Endometrium (tissue), 2 donors: ENCODE results near the gene L3MBTL1.

ENCODE experiments used
- FAIRE-seq: peaks from 2 replicates; lab custom pipeline; 2012; peaks lifted over from hg19 to GRCh38; lab: Jason Lieb, UNC
- donor health status: control.
- donor health status: control.

L3MBTL1 gene

DNA sequence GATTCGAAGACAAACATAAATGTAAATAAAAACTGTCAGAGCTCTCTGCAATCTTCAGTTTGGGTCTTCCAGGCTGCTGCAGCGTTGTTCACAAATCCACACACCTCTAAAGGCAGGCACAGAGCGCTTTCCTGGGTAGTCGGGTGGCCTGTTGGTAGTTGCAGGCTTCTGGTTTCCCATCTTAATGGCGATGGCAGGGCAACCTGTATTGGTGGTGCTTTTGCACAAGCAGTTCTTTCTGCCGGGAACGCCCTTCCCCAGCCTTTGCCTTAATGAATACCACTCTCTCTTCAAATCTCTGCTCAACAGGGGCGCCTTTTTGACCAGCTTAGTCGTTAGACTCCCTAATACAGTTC lies 82.5 kb downstream of the L3MBTL1 start:
- FAIRE-seq: no peak

DNA sequence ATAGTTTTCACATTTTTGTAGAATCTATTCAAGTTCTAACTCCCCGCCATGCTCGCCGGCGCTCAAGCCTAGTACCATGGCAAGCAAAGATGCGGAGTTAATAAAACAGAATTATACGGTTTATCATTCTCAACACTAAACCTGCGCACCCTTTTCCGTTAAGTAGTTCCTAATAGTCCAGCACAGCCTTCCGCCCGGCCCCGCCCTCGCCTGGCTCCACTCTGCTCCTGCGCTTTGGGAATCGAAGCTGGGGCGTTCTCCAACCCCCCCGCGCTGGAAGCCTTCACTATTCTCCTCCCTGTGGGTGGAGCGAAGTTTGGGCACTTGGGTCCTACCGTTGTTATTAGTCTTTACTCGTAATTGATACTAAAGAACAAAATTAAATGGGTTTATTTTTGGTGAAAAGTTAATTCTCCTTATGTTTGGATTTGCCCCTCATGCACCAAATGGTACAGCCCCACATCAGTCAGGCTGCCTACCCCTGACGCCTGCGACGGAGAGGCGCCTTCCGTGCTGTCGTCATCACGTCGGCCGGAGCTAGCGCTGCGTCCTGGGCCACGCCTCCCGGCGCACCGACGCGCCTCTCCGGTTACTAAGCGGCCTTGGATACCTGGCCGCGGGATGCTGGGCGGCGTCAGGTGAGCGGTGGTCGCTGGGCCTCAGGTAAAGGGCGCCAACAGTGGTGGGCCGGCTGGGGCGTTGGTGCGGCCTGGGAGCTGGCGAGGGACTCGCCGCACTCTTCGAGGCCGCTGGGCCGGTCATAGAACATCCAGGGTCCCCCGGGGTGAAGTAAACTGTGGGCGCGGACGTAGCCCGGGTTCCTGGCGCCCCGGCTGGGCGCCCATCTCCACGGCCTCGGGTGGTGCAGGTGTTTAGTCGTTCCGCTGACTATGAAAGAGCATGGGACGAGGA lies 83.2 kb downstream of the L3MBTL1 start, which contains the start of gene IFT52:
IFT52 (plus strand) TSS at position 546 of the 912 bp plus-strand sequence. CDS start 3,762 bp downstream, outside the sequence.
- FAIRE-seq: peak; percentile 23
